WTC11 (cell line): ENCODE data around the gene SREBF2. TPM values are rescaled to one million over a fixed set of nuclear protein-coding genes. Genes with fewer than 3 reads are reported as not detected.

Source experiments
- ATAC-seq: fragments of 200-7000 bp; cut with Tn5 transposase; 2 replicates; pipeline ENCODE4 v1.10.0; 2021; ENCODE audit warnings: mild to moderate bottlenecking, moderate library complexity
- CTCF ChIA-PET: fragments of 300-600 bp; sonication (Branson Sonifier 250); formaldehyde crosslinking; loops from one replicate; lab custom pipeline; 2021; ENCODE audit warnings: antibody characterized with exemption; lab: Charles Lee
- POLR2A ChIA-PET: fragments of 350-600 bp; sonication (Branson Sonifier 250); formaldehyde crosslinking; loops from one replicate; lab custom pipeline; 2021; ENCODE audit warnings: antibody characterized with exemption; lab: Charles Lee
- DNase-seq: peaks from one replicate; pipeline ENCODE4 v3.0.0; 2021; ENCODE audit warnings: low spot score
- H3K27ac Mint-ChIP-seq: 2 replicates; pipeline ENCODE4 v1.8.0; 2021; ENCODE audit warnings: mixed read lengths
- H3K27me3 Mint-ChIP-seq: 2 replicates; pipeline ENCODE4 v1.8.0; 2021; ENCODE audit warnings: low read depth, mild to moderate bottlenecking, moderate library complexity, mixed read lengths
- H3K36me3 Mint-ChIP-seq: 2 replicates; pipeline ENCODE4 v1.8.0; 2021; ENCODE audit warnings: mixed read lengths
- H3K4me1 Mint-ChIP-seq: 2 replicates; pipeline ENCODE4 v1.8.0; 2022; ENCODE audit warnings: mixed read lengths
- H3K4me3 Mint-ChIP-seq: 2 replicates; pipeline ENCODE4 v1.8.0; 2021; ENCODE audit warnings: mild to moderate bottlenecking, moderate library complexity, mixed read lengths
- H3K9me3 Mint-ChIP-seq: 2 replicates; pipeline ENCODE4 v1.8.0; 2021; ENCODE audit warnings: mixed read lengths
- CBFB ChIP-seq: sonication (generic); formaldehyde crosslinking; IDR thresholded peaks from 2 replicates; pipeline ENCODE4 v1.8.1; 2022; ENCODE audit warnings: mild to moderate bottlenecking, low read depth, missing genetic modification reagents
- CREB1 ChIP-seq: sonication (generic); formaldehyde crosslinking; IDR thresholded peaks from 2 replicates; pipeline ENCODE4 v1.8.0; 2023; ENCODE audit warnings: mild to moderate bottlenecking, missing genetic modification reagents
- CREM ChIP-seq: sonication (generic); formaldehyde crosslinking; IDR thresholded peaks from 2 replicates; pipeline ENCODE4 v1.8.1; 2022; ENCODE audit warnings: mild to moderate bottlenecking, missing genetic modification reagents, moderate library complexity
- CTCF ChIP-seq: fragments of 200-600 bp; IDR thresholded peaks from 2 replicates; pipeline ENCODE4 v1.8.0; 2022; ENCODE audit warnings: antibody characterized with exemption
- E2F1 ChIP-seq: sonication (generic); formaldehyde crosslinking; IDR thresholded peaks from 2 replicates; pipeline ENCODE4 v1.8.0; 2022; ENCODE audit warnings: mild to moderate bottlenecking, missing genetic modification reagents
- ESRRA ChIP-seq: sonication (generic); formaldehyde crosslinking; IDR thresholded peaks from 2 replicates; pipeline ENCODE4 v1.8.1; 2022; ENCODE audit warnings: mild to moderate bottlenecking, missing genetic modification reagents, borderline replicate concordance
- FOXK1 ChIP-seq: sonication (generic); formaldehyde crosslinking; IDR thresholded peaks from 2 replicates; pipeline ENCODE4 v1.8.0; 2022; ENCODE audit warnings: mild to moderate bottlenecking, moderate library complexity, missing genetic modification reagents
- GRHL2 ChIP-seq: fragments of 250-450 bp; sonication (Bioruptor Pico); IDR thresholded peaks from 2 replicates; pipeline ENCODE4 v1.8.0; 2022; ENCODE audit warnings: mild to moderate bottlenecking, moderate library complexity; ENCODE audit not compliant: insufficient replicate concordance, severe bottlenecking
- HMGA2 ChIP-seq: fragments of 250-450 bp; sonication (Bioruptor Pico); IDR thresholded peaks from 2 replicates; pipeline ENCODE4 v1.4.0; 2021; ENCODE audit warnings: mild to moderate bottlenecking, moderate library complexity
- IRF1 ChIP-seq: sonication (generic); formaldehyde crosslinking; IDR thresholded peaks from 2 replicates; pipeline ENCODE4 v1.8.0; 2023; ENCODE audit warnings: missing genetic modification reagents
- JUN ChIP-seq: sonication (generic); formaldehyde crosslinking; IDR thresholded peaks from 2 replicates; pipeline ENCODE4 v1.8.0; 2023; ENCODE audit warnings: mild to moderate bottlenecking, missing genetic modification reagents
- KAT7 ChIP-seq: sonication (generic); formaldehyde crosslinking; IDR thresholded peaks from 2 replicates; pipeline ENCODE4 v1.8.1; 2023; ENCODE audit warnings: missing genetic modification reagents, mild to moderate bottlenecking, borderline replicate concordance
- MAX ChIP-seq: sonication (generic); formaldehyde crosslinking; IDR thresholded peaks from 2 replicates; pipeline ENCODE4 v1.8.0; 2022; ENCODE audit warnings: mild to moderate bottlenecking, missing genetic modification reagents
- MXD4 ChIP-seq: fragments of 250-450 bp; sonication (Bioruptor Pico); IDR thresholded peaks from 2 replicates; pipeline ENCODE4 v1.8.0; 2021; ENCODE audit warnings: mild to moderate bottlenecking, moderate library complexity, borderline replicate concordance
- NFATC4 ChIP-seq: fragments of 250-450 bp; sonication (Bioruptor Pico); IDR thresholded peaks from 2 replicates; pipeline ENCODE4 v1.9.0; 2021; ENCODE audit warnings: mild to moderate bottlenecking
- NFE2L1 ChIP-seq: sonication (generic); formaldehyde crosslinking; IDR thresholded peaks from 2 replicates; pipeline ENCODE4 v1.8.1; 2023; ENCODE audit warnings: missing genetic modification reagents
- NFYB ChIP-seq: sonication (generic); formaldehyde crosslinking; conservative IDR thresholded peaks from 2 replicates; pipeline ENCODE4 v1.8.0; 2022; ENCODE audit warnings: low read depth, missing genetic modification reagents
- NR3C1 ChIP-seq: sonication (generic); formaldehyde crosslinking; conservative IDR thresholded peaks from 2 replicates; pipeline ENCODE4 v1.8.1; 2023; ENCODE audit warnings: low read depth, mild to moderate bottlenecking, missing genetic modification reagents
- OVOL2 ChIP-seq: fragments of 250-450 bp; sonication (Bioruptor Pico); IDR thresholded peaks from 2 replicates; pipeline ENCODE4 v1.9.0; 2021; ENCODE audit warnings: mild to moderate bottlenecking, borderline replicate concordance
- TP53 ChIP-seq: sonication (generic); formaldehyde crosslinking; IDR thresholded peaks from 2 replicates; pipeline ENCODE4 v1.8.1; 2023; ENCODE audit warnings: mild to moderate bottlenecking, missing genetic modification reagents
- ZBTB43 ChIP-seq: sonication (generic); formaldehyde crosslinking; IDR thresholded peaks from 2 replicates; pipeline ENCODE4 v1.8.1; 2023; ENCODE audit warnings: mild to moderate bottlenecking, missing genetic modification reagents
- ZNF138 ChIP-seq: sonication (generic); formaldehyde crosslinking; conservative IDR thresholded peaks from 2 replicates; pipeline ENCODE4 v1.8.1; 2022; ENCODE audit warnings: mild to moderate bottlenecking, moderate library complexity, missing genetic modification reagents
- ZNF219 ChIP-seq: sonication (generic); formaldehyde crosslinking; IDR thresholded peaks from 2 replicates; pipeline ENCODE4 v1.8.0; 2023; ENCODE audit warnings: missing genetic modification reagents, mild to moderate bottlenecking, borderline replicate concordance
- ZNF317 ChIP-seq: sonication (generic); formaldehyde crosslinking; IDR thresholded peaks from 2 replicates; pipeline ENCODE4 v1.8.1; 2023; ENCODE audit warnings: low read depth, mild to moderate bottlenecking, moderate library complexity, missing genetic modification reagents, borderline replicate concordance
- ZNF416 ChIP-seq: fragments of 250-450 bp; sonication (Bioruptor Pico); IDR thresholded peaks from 2 replicates; pipeline ENCODE4 v1.9.0; 2021; ENCODE audit warnings: mild to moderate bottlenecking, inconsistent platforms
- total RNA-seq: library from RNA; stranded (reverse); gene quantifications from 3 replicates; pipeline ENCODE4 v1.2.3, GENCODE V29; 2021
- TF ChIP-seq, protein P1 (sequence below): sonication (generic); formaldehyde crosslinking; conservative IDR thresholded peaks from 2 replicates; pipeline ENCODE4 v1.8.1; 2022; ENCODE audit warnings: mild to moderate bottlenecking, missing genetic modification reagents
- TF ChIP-seq, protein P2 (sequence below): sonication (generic); formaldehyde crosslinking; IDR thresholded peaks from 2 replicates; pipeline ENCODE4 v1.8.1; 2023; ENCODE audit warnings: mild to moderate bottlenecking, missing genetic modification reagents, moderate library complexity

The SREBF2 gene
- total RNA-seq, 1 experiment from 2014 or later = 151 TPM

DNA sequence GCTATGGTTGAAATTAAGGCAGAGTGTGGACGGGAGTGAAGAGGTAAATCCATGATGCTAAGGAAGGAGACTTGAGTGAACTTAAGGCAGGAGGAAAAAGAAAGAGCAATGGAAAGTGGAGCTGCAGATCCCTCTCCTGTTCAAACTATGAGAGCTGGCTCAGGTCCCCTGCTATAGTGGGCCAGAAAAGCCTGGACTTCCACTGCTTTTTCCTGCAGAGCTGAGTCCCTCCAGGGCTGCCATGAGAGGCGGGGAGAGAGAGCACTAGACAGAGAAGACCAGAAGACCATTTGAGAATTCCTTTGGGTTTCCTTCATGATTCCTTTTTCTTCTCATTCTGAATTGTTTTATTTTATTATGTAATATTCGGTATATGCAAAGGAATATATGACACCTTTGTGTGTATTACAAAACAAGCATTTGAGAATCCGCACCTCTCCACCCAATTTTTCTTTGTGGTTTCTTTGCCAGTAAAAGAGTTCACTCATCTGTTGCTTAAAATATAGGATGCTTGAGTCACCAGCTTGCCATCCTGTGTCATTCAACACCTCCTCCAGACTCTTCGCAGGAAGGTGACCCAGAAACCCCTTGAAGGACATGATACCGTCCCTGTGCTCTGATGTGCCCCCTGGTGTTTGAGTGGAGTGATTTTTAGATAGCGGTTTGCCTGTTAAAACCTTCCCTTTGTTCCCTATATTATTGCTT, 24.4 kb downstream of the SREBF2 start:
- no peak overlapping the region for H3K4me3 Mint-ChIP-seq
- ATAC-seq = peak; percentile 93
- no peaks in the 10 kb centered on the region for H3K27me3 Mint-ChIP-seq
- TF ChIP-seq CTCF (peak; percentile 43; the same call in 1 of the 2 replicates), ESRRA (peak; percentile 76; the same call in 1 of the 2 replicates), ZNF317 (no peak)
- peak; percentile 69 for DNase-seq
- ChIA-PET POLR2A (interaction anchor here (0.9 kb wide), 1 partner anchor 160 kb away, joined by 4 read pairs; no protein-coding TSS in a partner anchor), CTCF (interaction anchor here (0.6 to 3.2 kb wide), 21 partner anchors 12 to 952 kb away, joined by 3 to 52 read pairs (median 3); partner anchors contain the start of genes CCDC134, DESI1, MEI1 and PMM1)
- H3K4me1 Mint-ChIP-seq = peaks cover 25% of the 10 kb centered on the region
- no peaks in the 10 kb centered on the region for H3K9me3 Mint-ChIP-seq
- H3K27ac Mint-ChIP-seq = peak overlapping the region; percentile 86
- H3K36me3 Mint-ChIP-seq = peaks cover 6% of the 10 kb centered on the region; the same call in 1 of the 2 replicates

DNA sequence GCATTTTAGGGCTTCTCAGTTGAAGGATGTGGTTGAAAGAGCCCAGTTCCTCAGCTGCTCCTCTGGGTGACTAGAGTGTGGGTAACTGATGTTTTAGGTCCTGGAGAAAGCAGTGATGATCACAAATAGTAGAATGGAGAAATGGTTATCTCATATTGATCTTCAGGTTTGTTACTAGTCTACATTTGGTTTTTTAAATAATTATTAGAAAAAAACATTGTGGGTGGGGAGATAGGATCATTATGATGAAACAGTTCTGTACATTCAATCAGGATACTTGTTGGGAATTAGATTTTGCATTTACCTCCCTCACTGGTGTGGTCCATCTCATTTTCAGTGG, 24.9 kb downstream of the SREBF2 start:
- H3K27ac Mint-ChIP-seq = 0 out of 2 replicates have a peak overlapping the region, but pooled peaks have one; percentile 72
- H3K9me3 Mint-ChIP-seq = no peaks in the 10 kb centered on the region
- no peaks in the 10 kb centered on the region for H3K27me3 Mint-ChIP-seq
- TF ChIP-seq NFYB (CRISPR knock-in tag) (no peak), MAX (no peak), TP53 (CRISPR knock-in tag) (no peak), CBFB (no peak), JUN (no peak), OVOL2 (CRISPR knock-in tag) (no peak), NFE2L1 (CRISPR knock-in tag) (no peak), E2F1 (no peak), ZNF138 (CRISPR knock-in tag) (no peak), KAT7 (CRISPR knock-in tag) (no peak), ZNF416 (CRISPR knock-in tag) (no peak), ZNF219 (CRISPR knock-in tag) (no peak), MXD4 (CRISPR knock-in tag) (no peak), NFATC4 (no peak), NR3C1 (no peak), GRHL2 (CRISPR knock-in tag) (no peak), HMGA2 (CRISPR knock-in tag) (no peak)
- peaks cover 6% of the 10 kb centered on the region; the same call in 1 of the 2 replicates for H3K36me3 Mint-ChIP-seq
- CTCF ChIA-PET = interaction anchor here (0.7 to 3.2 kb wide), 13 partner anchors 12 to 314 kb away, joined by 3 to 52 read pairs (median 3); partner anchors contain the start of genes DESI1, MEI1, SREBF2 and XRCC6
- POLR2A ChIA-PET = interaction anchor here (0.9 kb wide), 1 partner anchor 160 kb away, joined by 4 read pairs; no protein-coding TSS in a partner anchor
- H3K4me3 Mint-ChIP-seq = no peak overlapping the region
- H3K4me1 Mint-ChIP-seq = peaks cover 28% of the 10 kb centered on the region
- ATAC-seq = no peak
- no peak for DNase-seq

GRCh38 chr22:41862160-41862529, 29.2 kb downstream of the SREBF2 start:
- H3K4me3 Mint-ChIP-seq = no peak overlapping the region
- H3K27ac Mint-ChIP-seq = peak overlapping the region; percentile 73
- no peak for ATAC-seq
- no peaks in the 10 kb centered on the region for H3K27me3 Mint-ChIP-seq
- no peak for DNase-seq
- H3K9me3 Mint-ChIP-seq = no peaks in the 10 kb centered on the region
- ChIA-PET CTCF (interaction anchor here (0.8 to 2.6 kb wide), 7 partner anchors 29 to 195 kb away, joined by 3 to 33 read pairs (median 6); partner anchors contain the start of gene SREBF2), POLR2A (interaction anchor here (0.6 to 2.1 kb wide), 2 partner anchors 29 to 142 kb away, joined by 3 to 7 read pairs; partner anchors contain the start of gene SREBF2)
- H3K4me1 Mint-ChIP-seq = peaks cover 24% of the 10 kb centered on the region
- peaks cover 13% of the 10 kb centered on the region for H3K36me3 Mint-ChIP-seq
- TF ChIP-seq FOXK1 (CRISPR knock-in tag) = no peak
- TF ChIP-seq NR3C1 = no peak
- TF ChIP-seq, protein P1, sequence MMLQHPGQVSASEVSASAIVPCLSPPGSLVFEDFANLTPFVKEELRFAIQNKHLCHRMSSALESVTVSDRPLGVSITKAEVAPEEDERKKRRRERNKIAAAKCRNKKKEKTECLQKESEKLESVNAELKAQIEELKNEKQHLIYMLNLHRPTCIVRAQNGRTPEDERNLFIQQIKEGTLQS = no peak
- no peak for TF ChIP-seq ZBTB43 (CRISPR knock-in tag)
- TF ChIP-seq, protein P2, sequence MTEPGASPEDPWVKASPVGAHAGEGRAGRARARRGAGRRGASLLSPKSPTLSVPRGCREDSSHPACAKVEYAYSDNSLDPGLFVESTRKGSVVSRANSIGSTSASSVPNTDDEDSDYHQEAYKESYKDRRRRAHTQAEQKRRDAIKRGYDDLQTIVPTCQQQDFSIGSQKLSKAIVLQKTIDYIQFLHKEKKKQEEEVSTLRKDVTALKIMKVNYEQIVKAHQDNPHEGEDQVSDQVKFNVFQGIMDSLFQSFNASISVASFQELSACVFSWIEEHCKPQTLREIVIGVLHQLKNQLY (CRISPR knock-in tag) = no peak
- TF ChIP-seq IRF1 (CRISPR knock-in tag) = no peak
- no peak for TF ChIP-seq CREB1
- TF ChIP-seq CREM (CRISPR knock-in tag) = no peak
